COLO668 (cell line): ENCODE data around the gene MLLT10.
"Not testable (repeated sequence)": the region's sequence is repeated elsewhere in the genome, so short reads cannot be mapped to it uniquely, and the experiment has no call there.

Experiments
- DNase-seq: peaks from one replicate; lab custom pipeline; 2025; ENCODE audit not compliant: unreplicated experiment; lab: John Stamatoyannopoulos, UW

MLLT10 gene

DNA sequence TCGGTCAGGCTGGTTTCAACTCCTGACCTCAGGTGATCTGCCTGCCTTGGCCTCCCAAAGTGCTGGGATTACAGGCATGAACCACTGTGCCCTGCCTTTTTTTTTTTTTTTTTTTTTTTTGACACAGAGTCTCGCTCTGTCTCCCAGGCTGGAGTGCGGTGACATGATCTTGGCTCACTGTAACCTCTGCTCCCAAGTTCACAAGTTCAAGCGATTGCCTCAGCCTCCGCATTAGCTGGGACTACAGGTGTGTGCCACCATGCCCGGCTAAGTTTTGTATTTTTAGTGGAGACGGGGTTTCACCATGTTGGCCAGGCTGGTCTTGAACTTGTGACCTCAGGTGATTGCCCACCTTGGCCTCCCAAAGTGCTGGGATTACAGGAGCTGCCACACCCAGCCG is 94.6 kb downstream of the MLLT10 start:
- not testable (repeated sequence) for DNase-seq

DNA sequence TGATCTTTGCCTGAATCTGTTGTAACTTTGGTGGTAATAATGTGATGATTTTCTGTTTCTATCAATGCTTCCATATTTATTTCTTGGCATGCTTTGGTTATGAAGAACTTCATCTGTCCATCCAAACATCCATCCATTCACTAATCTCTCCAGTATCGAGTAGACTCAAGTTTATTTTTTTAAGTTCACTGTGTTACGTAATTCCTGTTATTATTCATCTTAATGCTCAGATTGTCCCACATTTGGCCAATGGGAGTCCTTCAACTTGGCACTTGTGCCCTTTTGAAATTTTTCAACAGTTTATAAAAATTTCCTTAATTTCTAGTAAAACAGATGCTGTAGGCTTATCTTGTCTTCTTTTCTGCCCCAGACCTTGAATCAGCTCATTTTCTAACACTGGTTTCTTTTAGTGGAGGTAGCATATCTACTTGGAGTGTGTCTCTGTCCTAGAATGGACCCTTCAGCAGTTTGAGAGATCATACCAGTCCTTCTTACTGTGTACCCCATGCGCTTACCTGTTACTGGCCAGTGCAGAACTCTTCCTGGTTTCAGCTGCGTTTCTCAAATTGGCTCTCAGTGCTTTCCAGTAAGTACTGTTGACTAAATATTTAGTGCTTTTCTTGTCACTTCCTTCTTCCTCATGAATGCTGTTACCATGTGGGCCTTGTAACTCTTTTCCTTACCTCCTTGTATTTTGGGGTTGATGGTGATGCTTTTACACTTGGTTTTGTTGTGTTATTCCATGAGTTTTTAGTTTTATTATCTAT is 100.8 kb downstream of the MLLT10 start:
- DNase-seq, result no peak

DNA sequence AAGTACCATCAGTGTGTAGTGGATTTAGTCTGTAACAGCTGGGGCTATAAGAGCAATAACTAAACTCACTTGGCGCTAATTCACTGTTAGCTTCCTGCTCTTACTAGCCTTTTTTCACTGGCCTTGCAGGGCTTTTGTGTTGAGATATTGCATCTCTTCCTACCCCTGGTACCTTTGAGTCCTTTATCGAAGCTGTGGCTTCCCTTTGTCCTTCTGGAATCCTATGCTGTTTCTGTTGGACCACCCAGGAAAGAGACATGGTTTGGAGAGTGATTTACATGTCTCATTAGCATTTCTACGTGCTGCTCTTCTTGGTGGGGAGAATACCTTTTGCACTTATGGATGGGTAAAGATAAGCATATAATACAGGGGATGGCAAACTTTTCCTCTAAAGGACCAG is 103.8 kb downstream of the MLLT10 start:
- no peak for DNase-seq

DNA sequence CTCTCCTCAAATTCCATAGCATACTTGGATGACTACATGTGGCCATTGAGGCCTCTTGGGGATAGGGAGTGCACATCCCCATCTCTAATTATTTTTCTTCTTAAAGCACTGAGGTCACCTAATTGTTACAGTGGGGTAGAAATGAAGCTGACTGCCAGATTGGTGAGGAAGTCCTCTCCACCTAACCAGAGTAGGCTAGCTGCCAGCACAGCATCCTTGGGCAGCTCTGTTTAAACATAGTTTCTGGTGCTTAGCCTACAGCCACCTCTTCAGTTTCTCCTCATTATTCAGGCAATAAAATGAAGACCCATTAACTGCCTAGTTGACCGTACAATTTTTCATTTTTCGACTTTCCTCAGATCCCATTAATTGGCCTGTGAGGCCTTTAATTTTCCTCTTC is 104.6 kb downstream of the MLLT10 start:
- no peak for DNase-seq

DNA sequence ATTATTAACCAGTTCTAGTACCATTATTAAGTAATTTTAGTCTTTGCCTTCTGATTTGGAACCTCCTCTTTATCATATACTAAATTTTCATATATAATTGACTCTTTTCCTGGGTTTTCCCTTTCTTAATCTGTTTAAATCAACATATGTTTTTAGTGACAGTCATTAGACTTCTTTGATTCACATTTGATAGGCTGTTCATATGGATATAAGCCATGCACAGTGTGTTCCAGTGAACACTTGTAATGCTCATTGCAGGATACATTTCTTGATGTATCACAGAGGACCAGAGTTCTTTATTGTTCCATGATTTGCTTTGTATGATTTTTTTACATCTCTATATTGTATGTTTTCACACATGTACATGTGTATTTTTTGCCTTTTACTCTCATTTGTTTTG is 114.0 kb downstream of the MLLT10 start:
- no peak for DNase-seq

DNA sequence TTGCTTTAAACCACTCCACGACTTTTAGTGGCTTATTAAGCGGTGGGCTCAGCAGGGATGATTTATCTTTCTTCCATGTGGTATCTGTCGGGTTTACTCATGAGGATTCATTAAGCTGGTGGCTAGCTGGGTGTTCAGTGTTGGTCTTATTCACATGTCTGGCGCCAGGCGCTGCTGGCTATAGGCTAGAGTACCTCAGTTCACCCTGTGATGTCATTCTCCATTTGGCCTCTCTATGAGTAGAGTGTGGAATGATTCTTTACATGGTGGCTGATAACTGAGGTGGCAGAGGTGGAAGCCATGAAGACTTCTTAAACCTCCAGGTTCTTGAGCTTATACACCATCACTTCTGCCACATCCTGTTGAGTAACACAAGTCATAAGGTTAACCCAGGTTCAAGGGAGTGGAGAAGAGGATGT is 115.4 kb downstream of the MLLT10 start:
- no peak for DNase-seq

DNA sequence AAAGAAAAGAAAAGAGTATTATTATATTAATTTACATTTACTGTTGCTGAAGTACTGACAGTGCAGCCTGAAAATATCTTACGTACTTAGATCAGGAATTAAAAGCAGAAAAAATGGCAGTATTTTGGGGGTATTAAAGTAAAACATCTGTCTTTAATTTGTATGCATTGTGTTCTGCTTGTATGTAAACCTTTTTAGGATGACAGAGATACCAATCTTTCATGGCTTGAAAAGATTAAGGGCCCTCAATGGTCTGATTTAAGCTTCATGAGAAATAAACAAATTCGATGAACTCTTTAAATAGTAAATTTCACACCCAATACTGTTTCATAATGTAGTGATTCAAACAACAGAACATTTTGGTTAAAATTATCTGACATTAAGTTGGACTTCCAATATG is 116.3 kb downstream of the MLLT10 start:
- no peak for DNase-seq

DNA sequence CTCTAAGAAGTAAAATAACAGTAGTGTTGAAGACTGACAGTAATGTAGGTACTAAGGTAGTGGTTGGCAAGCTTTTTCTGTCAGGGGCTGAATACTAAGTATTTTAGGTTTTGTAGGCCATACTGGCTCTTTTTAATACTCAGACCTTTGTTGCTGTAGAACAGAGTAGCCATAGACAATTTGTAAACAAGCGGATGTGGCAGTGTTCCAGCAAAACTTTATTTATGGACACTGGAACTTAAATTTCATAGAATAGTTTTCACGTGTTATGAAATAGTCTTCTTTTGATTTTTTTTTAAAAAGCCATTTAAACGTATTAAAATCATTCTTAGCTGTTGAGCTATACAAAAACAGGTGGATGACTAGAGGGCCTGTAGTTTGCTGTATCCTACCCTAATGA is 121.2 kb downstream of the MLLT10 start:
- no peak for DNase-seq

DNA sequence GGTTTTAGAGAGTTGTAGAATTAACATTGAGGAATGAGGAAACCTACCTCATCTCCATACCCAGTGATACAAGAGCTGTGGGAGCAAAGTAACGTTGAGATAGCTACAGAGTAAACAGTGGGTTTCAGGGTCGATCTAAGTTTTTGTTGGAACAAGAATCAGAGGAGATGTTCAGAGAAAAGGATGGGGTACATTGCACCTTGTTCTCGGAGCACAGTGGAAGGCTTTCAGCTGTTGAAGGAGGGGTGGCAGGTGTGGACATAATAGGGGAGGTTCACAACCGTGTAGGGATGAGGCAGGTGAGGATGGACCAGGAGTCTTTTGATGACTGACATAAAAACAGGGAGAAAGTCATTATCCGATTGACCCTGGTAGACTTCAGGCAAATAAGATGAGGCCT is 121.7 kb downstream of the MLLT10 start:
- no peak for DNase-seq

DNA sequence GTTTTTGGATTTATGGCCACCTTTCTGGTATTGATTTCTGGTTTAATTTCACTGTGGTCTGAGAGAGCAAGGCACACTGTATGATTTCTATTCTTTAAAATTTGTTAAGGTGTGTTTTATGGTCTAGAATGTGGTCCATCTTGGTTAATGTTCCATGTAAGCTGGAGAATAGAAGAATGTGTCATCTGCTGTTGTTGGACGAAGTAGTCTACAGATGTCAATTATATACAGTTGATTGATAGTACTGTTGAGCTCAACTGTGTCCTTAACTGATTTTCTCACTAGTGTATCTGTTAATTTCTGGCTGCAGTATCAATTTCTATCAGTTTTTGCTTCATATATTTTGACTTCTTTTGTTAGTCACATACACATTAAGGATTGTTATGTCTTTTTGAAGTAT is 127.1 kb downstream of the MLLT10 start:
- no peak for DNase-seq

DNA sequence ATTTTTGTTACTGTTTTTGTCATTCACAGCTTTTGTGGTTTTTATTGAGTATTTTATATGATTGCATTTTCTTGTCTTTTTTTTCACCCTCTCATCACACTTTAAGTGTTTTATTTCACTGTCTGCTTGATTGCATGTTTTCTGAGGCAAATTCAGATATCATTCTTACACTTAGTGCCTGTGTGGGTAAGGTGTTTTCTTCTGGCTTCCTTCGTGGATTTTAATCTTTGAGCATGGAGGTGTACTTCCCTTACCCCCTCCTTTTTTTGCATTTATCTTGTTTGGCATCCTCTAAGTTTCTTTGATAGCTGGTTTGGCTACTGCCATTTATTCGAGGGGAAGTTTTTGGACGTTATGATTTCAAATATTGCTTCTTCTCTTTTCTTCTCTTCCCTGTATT is 127.9 kb downstream of the MLLT10 start:
- DNase-seq, result no peak

DNA sequence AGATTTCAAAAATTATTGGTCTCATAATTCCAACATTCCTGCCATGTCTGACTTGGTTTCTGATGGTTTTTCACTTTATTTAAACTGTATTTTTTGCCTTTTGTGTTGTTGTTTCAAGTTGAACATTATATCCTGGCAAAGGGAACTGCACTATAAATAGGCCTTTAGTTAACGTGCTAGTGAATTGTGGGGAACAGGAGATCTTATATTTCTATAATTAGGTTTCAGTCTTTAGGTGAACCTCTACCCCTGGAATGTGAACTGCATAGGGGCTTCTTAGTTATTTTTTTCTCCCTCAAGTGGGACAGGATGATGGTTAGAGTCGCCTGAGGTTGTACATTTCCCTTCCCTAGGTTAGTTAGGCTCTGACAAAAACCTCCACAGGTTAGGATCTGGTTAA is 128.6 kb downstream of the MLLT10 start:
- DNase-seq, result no peak

DNA sequence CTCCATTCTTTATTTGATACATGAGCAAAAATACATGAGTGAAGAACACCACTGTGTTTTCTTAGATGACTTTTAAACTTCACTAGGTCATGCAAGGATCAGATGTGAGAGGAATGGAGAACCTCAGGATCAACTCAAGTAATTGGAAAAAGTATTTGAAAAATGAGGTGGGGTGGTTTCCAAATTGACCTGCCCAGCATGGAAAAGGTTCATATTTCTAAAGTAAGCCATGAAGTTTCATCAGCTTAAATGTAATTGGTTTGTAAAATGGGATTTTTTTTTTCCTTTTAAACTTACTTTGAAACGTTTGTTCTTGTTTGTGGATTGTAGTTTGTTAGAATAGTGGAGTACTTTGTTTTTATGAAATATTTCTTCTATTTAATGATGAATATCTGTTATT is 134.8 kb downstream of the MLLT10 start:
- DNase-seq, result no peak

DNA sequence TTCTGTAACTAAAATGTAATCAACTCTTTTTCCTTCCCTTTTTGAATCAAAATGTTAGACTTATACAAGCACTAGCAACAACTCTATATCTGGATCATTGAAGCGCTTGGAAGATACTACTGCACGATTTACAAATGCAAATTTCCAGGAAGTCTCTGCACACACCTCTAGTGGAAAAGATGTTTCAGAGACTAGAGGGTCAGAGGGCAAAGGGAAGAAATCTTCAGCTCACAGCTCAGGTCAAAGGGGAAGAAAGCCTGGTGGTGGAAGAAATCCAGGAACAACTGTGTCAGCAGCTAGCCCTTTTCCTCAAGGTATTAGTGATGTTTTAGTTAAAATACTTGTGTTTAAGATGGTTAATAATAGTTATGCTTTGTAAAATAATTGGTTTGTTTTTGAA is 136.4 kb downstream of the MLLT10 start:
- DNase-seq, result no peak

DNA sequence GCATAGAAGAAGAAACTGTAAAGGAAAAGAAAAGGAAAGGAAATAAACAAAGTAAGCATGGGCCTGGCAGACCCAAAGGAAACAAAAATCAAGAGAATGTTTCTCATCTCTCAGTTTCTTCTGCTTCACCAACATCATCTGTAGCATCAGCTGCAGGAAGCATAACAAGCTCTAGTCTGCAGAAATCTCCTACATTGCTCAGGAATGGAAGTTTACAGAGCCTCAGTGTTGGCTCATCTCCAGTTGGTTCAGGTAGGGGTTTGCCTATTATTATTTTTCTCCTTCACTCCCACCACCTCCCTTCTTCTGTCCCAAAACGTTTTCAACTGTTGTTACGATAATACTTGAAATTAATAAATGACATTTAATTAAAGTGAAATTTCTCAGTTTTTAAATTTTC is 139.6 kb downstream of the MLLT10 start:
- DNase-seq, result no peak

DNA sequence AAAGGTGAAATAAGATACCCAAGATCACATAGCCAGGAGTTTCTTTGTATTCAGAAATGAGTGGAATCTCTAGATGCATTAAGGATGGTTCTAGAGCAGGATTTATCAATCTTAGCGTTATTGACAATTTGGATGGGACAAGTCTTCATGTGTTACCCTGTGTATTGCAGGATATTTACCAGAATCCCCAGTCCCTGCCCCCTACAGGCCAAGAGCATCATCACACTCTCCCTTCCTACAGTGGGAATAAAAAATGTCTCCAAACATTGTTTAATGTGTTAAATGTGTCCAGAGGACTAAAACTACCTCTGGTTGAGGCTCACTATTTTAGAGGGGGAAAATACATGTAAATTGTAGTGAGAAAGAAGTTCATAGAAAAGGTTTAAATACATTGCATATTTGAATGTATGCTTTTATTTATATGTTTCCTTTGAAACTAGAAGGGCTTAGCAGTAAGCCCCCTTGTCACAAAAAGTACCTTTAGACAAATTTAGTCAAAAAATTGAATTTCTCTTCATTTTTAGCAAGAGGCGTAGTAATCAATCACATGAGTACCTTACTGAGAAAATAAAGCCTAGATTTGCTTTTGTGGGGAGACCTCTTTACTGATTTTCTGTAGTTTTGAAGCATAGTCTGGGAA is 141.2 kb downstream of the MLLT10 start:
- DNase-seq, result peak; percentile 5

DNA sequence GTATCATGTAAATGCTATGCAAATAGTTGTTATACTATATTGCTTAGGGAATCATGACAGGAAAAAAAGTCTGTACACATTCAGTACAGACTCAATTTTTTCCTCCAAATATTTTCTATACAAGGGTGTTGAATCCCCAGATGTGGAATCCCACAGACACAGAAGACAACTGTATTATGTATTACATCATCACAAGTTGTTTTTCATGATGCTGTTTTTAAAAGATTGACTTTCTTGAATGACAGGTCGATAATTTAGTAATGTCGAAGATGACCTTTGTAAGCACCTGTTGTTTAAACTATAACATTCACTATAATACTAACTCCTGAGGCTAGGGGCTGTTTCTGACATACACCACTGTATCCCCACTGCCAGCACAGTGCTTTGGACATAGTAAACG is 143.5 kb downstream of the MLLT10 start:
- DNase-seq, result no peak

DNA sequence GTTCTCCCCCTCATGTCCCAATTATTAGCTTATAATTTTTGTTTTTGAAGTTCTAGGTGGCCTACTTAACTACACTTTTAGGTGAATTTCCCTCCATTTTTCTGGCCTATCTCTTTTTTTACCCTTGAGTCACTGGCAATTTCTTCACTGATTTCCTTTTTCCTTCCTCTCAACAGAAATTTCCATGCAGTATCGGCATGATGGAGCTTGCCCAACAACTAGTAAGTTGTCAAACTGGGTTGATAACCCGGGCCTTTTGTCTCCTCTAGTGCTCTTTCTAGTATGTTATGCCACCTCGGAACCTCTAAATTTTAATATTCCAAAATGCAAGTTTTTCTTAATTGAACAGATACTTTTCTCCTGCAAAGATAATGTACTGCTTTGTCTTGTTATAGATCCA is 147.1 kb downstream of the MLLT10 start:
- no peak for DNase-seq

DNA sequence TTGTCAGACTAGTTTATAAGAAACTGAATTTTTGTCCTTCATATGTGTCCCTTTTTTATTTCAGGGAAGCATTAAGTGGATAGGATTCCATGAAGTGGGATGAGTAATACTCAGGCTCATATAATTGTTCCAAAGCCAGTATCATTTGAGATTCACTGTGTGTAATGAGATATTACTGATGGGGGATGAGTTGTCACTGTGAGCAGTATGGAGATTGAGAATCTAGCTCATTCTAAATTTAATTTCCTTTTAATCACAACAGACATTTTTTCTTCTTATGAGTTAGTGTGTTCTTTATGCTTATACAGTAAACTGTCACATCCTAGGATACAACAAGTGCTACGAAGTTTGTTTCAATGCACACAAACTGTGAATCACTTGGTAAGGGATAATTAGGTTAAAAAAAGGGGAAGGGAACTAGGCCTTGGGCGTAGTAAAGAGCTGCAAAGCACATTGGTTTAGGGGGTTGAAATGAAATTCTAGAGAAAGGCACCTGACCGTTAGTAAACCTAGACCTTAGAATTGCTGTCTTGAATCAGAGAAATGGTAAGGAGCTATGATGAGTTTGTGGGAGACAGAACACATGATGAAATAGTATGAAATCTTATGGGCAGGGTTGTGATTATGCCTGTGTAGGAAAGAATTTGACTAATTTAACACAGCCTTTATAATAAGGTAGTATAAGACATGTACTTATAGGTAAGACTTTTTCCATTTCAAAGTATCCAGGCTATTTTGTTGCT is 153.4 kb downstream of the MLLT10 start:
- no peak for DNase-seq

DNA sequence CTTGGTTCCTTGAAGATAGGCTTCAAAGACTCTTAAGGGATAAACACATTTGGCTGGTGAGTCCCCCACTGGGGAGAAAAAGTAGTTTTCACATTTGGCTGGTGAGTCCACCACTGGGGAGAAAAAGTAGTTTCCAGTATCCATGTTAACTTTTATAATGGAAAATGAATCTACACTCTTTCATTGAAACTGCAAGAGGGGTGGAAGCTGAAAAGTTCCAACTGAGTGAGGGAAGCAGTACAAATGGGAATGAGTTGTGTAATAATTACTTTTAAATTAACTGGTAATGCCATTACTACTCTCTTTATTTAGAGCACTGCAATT is 153.9 kb downstream of the MLLT10 start:
- no peak for DNase-seq

DNA sequence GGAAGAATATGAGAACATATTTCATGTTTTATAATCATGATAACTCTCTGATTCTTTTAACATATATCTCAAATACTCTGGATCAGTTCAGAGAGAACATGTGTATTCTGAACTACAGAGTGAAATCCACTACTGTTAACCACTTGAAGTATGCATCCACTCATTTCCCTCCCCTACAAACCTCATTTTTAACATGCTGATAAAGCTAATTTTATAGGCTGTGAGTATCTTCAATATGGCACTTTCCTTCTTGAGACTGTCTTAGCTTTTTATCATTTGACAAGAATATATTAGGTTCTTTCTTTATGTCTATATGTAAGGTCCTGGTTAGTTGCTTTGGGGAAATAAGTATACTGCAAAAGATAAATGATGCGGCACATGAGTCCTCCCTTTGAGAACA is 154.8 kb downstream of the MLLT10 start:
- no peak for DNase-seq

DNA sequence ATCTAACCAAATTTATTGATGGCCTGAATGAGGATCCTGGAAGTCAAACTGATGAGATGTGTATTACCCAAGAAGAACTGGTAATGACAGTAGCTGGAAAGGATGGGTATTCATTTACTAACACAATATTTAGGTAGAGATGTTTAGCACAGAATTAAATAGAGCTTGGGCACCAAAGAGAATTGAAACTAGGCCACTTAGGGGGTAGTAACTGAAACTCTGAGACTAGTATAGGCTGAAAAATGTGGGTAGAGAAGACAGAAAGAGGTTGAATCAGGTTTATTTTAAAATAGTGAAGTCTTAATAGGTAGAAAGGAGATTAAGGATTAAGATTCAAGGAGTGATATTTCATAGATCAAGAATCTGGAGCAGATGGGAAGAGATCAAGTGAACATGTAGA is 155.8 kb downstream of the MLLT10 start:
- DNase-seq, result no peak
